Stimulated activated naive CD8-positive, alpha-beta T cell treated with anti-CD3 and anti-CD28 coated beads, Interleukin-15, Interleukin-2, amounts not matched to agents 100 ng/mL and 50 ng/mL, for 24 hours (primary cell): ENCODE data around the gene GLB1L3.
A peak's percentile ranks its signal among the peaks of the same experiment; 100 is the strongest.
"Not testable (repeated sequence)": the region's sequence is repeated elsewhere in the genome, so short reads cannot be mapped to it uniquely, and the experiment has no call there.

Experiments
- H3K27ac Mint-ChIP-seq: one replicate; pipeline ENCODE4 v1.8.0; 2021; ENCODE audit warnings: mild to moderate bottlenecking, mixed read lengths
- H3K27me3 Mint-ChIP-seq: one replicate; pipeline ENCODE4 v1.8.0; 2021; ENCODE audit warnings: mixed read lengths
- H3K36me3 Mint-ChIP-seq: one replicate; pipeline ENCODE4 v1.8.0; 2021; ENCODE audit warnings: low read depth, mixed read lengths
- H3K4me1 Mint-ChIP-seq: one replicate; pipeline ENCODE4 v1.8.0; 2021; ENCODE audit warnings: low read depth, mixed read lengths
- H3K4me3 Mint-ChIP-seq: one replicate; pipeline ENCODE4 v1.8.0; 2021; ENCODE audit warnings: mild to moderate bottlenecking, mixed read lengths
- H3K9me3 Mint-ChIP-seq: one replicate; pipeline ENCODE4 v1.8.0; 2021; ENCODE audit warnings: mixed read lengths

GLB1L3 gene

GRCh38 chr11:134294664-134295063 is 18.5 kb downstream of the GLB1L3 start:
- Mint-ChIP-seq H3K4me1 (no peaks in the 10 kb centered on the region), H3K36me3 (no peaks in the 10 kb centered on the region), H3K27me3 (no peaks in the 10 kb centered on the region), H3K9me3 (no peaks in the 10 kb centered on the region), H3K4me3 (no peak overlapping the region), H3K27ac (no peak overlapping the region)

GRCh38 chr11:134312223-134312622 is 36.0 kb downstream of the GLB1L3 start:
- peaks cover 8% of the 10 kb centered on the region for H3K9me3 Mint-ChIP-seq
- H3K4me1 Mint-ChIP-seq: no peaks in the 10 kb centered on the region
- no peak overlapping the region for H3K4me3 Mint-ChIP-seq
- H3K36me3 Mint-ChIP-seq: peaks cover 9% of the 10 kb centered on the region
- no peak overlapping the region for H3K27ac Mint-ChIP-seq
- peaks cover 5% of the 10 kb centered on the region for H3K27me3 Mint-ChIP-seq

GRCh38 chr11:134312807-134313206 is 36.6 kb downstream of the GLB1L3 start:
- Mint-ChIP-seq H3K27me3 (peaks cover 5% of the 10 kb centered on the region), H3K9me3 (peaks cover 13% of the 10 kb centered on the region), H3K27ac (no peak overlapping the region)

GRCh38 chr11:134313379-134313778 is 37.2 kb downstream of the GLB1L3 start:
- H3K4me3 Mint-ChIP-seq: no peak overlapping the region
- H3K27me3 Mint-ChIP-seq: peaks cover 5% of the 10 kb centered on the region
- peaks cover 20% of the 10 kb centered on the region for H3K36me3 Mint-ChIP-seq
- no peaks in the 10 kb centered on the region for H3K4me1 Mint-ChIP-seq
- peaks cover 17% of the 10 kb centered on the region for H3K9me3 Mint-ChIP-seq
- no peak overlapping the region for H3K27ac Mint-ChIP-seq

More at GRCh38 chr11:134312807-134313206, 36.6 kb downstream of the GLB1L3 start:
- H3K4me3 Mint-ChIP-seq: no peak overlapping the region
- peaks cover 15% of the 10 kb centered on the region for H3K36me3 Mint-ChIP-seq
- no peaks in the 10 kb centered on the region for H3K4me1 Mint-ChIP-seq

- H3K4me3 Mint-ChIP-seq: no peak overlapping the region
- H3K4me1 Mint-ChIP-seq: no peaks in the 10 kb centered on the region
- H3K27me3 Mint-ChIP-seq: peaks cover 5% of the 10 kb centered on the region
- no peak overlapping the region for H3K27ac Mint-ChIP-seq
- H3K9me3 Mint-ChIP-seq: peaks cover 20% of the 10 kb centered on the region
- H3K36me3 Mint-ChIP-seq: peaks cover 25% of the 10 kb centered on the region
Observed at GRCh38 chr11:134313821-134314607, 37.8 kb downstream of the GLB1L3 start.

GRCh38 chr11:134317103-134317502 is 40.9 kb downstream of the GLB1L3 start:
- no peaks in the 10 kb centered on the region for H3K4me1 Mint-ChIP-seq
- peaks cover 39% of the 10 kb centered on the region for H3K9me3 Mint-ChIP-seq
- peaks cover 30% of the 10 kb centered on the region for H3K36me3 Mint-ChIP-seq
- H3K4me3 Mint-ChIP-seq: no peak overlapping the region
- no peak overlapping the region for H3K27ac Mint-ChIP-seq
- H3K27me3 Mint-ChIP-seq: peaks cover 14% of the 10 kb centered on the region

GRCh38 chr11:134321373-134321772 is 45.2 kb downstream of the GLB1L3 start:
- H3K36me3 Mint-ChIP-seq: peaks cover 30% of the 10 kb centered on the region
- H3K27me3 Mint-ChIP-seq: peaks cover 14% of the 10 kb centered on the region
- H3K4me1 Mint-ChIP-seq, H3K4me3 Mint-ChIP-seq, H3K27ac Mint-ChIP-seq: not testable (repeated sequence)
- H3K9me3 Mint-ChIP-seq: peaks cover 39% of the 10 kb centered on the region

GRCh38 chr11:134322553-134322952 is 46.4 kb downstream of the GLB1L3 start:
- Mint-ChIP-seq H3K36me3 (peaks cover 21% of the 10 kb centered on the region), H3K27me3 (peaks cover 14% of the 10 kb centered on the region), H3K27ac (no peak overlapping the region)

GRCh38 chr11:134328433-134328832 is 52.3 kb downstream of the GLB1L3 start:
- H3K27me3 Mint-ChIP-seq: peaks cover 31% of the 10 kb centered on the region
- H3K9me3 Mint-ChIP-seq: no peaks in the 10 kb centered on the region
- no peak overlapping the region for H3K27ac Mint-ChIP-seq
- no peak overlapping the region for H3K4me3 Mint-ChIP-seq
- H3K36me3 Mint-ChIP-seq: no peaks in the 10 kb centered on the region
- peaks cover 15% of the 10 kb centered on the region for H3K4me1 Mint-ChIP-seq

More at GRCh38 chr11:134322553-134322952, 46.4 kb downstream of the GLB1L3 start:
- Mint-ChIP-seq H3K4me1 (no peaks in the 10 kb centered on the region), H3K9me3 (peaks cover 28% of the 10 kb centered on the region), H3K4me3 (no peak overlapping the region)

- no peaks in the 10 kb centered on the region for H3K9me3 Mint-ChIP-seq
Observed at GRCh38 chr11:134330611-134331353, 54.6 kb downstream of the GLB1L3 start.

GRCh38 chr11:134331354-134332188 is 55.4 kb downstream of the GLB1L3 start, which contains the start of gene GLB1L2:
Gene GLB1L2, plus strand, starts transcription at chr11:134331988. Its CDS starts 74 bp downstream, at chr11:134332062.
- peaks cover 15% of the 10 kb centered on the region for H3K4me1 Mint-ChIP-seq
- no peaks in the 10 kb centered on the region for H3K9me3 Mint-ChIP-seq
- peaks cover 45% of the 10 kb centered on the region for H3K27me3 Mint-ChIP-seq
- no peak within 1 kb of the TSS for H3K27ac Mint-ChIP-seq
- H3K4me3 Mint-ChIP-seq: peak within 1 kb of the TSS; percentile 79
- H3K36me3 Mint-ChIP-seq: no peaks in the 10 kb centered on the region

More at GRCh38 chr11:134330611-134331353, 54.6 kb downstream of the GLB1L3 start:
- Mint-ChIP-seq H3K27me3 (peaks cover 45% of the 10 kb centered on the region), H3K4me3 (peak overlapping the region; percentile 79), H3K36me3 (no peaks in the 10 kb centered on the region), H3K27ac (no peak overlapping the region), H3K4me1 (peaks cover 15% of the 10 kb centered on the region)

- Mint-ChIP-seq H3K4me1 (peaks cover 15% of the 10 kb centered on the region), H3K27ac (no peak overlapping the region), H3K27me3 (peaks cover 44% of the 10 kb centered on the region)
Observed at GRCh38 chr11:134332189-134332631, 56.0 kb downstream of the GLB1L3 start.

GRCh38 chr11:134332782-134333181 is 56.6 kb downstream of the GLB1L3 start:
- no peaks in the 10 kb centered on the region for H3K36me3 Mint-ChIP-seq
- no peaks in the 10 kb centered on the region for H3K9me3 Mint-ChIP-seq
- H3K27ac Mint-ChIP-seq: no peak overlapping the region
- peak overlapping the region; percentile 79 for H3K4me3 Mint-ChIP-seq
- peaks cover 39% of the 10 kb centered on the region for H3K27me3 Mint-ChIP-seq
- peaks cover 15% of the 10 kb centered on the region for H3K4me1 Mint-ChIP-seq

More at GRCh38 chr11:134332189-134332631, 56.0 kb downstream of the GLB1L3 start:
- Mint-ChIP-seq H3K36me3 (no peaks in the 10 kb centered on the region), H3K9me3 (no peaks in the 10 kb centered on the region), H3K4me3 (peak overlapping the region; percentile 79)

- H3K36me3 Mint-ChIP-seq: no peaks in the 10 kb centered on the region
- peaks cover 15% of the 10 kb centered on the region for H3K4me1 Mint-ChIP-seq
- H3K27ac Mint-ChIP-seq: no peak overlapping the region
- peaks cover 39% of the 10 kb centered on the region for H3K27me3 Mint-ChIP-seq
- no peaks in the 10 kb centered on the region for H3K9me3 Mint-ChIP-seq
- H3K4me3 Mint-ChIP-seq: peak overlapping the region; percentile 15
Observed at GRCh38 chr11:134333312-134333711, 57.1 kb downstream of the GLB1L3 start.
